ENCODE results near the gene TNFRSF1A. TPM values are rescaled to one million over a fixed set of nuclear protein-coding genes. Genes with fewer than 3 reads are reported as not detected.

Gene TNFRSF1A
- total and polyA plus RNA-seq, 7 donors, result 31.7 to 191 (median 135) TPM

DNA sequence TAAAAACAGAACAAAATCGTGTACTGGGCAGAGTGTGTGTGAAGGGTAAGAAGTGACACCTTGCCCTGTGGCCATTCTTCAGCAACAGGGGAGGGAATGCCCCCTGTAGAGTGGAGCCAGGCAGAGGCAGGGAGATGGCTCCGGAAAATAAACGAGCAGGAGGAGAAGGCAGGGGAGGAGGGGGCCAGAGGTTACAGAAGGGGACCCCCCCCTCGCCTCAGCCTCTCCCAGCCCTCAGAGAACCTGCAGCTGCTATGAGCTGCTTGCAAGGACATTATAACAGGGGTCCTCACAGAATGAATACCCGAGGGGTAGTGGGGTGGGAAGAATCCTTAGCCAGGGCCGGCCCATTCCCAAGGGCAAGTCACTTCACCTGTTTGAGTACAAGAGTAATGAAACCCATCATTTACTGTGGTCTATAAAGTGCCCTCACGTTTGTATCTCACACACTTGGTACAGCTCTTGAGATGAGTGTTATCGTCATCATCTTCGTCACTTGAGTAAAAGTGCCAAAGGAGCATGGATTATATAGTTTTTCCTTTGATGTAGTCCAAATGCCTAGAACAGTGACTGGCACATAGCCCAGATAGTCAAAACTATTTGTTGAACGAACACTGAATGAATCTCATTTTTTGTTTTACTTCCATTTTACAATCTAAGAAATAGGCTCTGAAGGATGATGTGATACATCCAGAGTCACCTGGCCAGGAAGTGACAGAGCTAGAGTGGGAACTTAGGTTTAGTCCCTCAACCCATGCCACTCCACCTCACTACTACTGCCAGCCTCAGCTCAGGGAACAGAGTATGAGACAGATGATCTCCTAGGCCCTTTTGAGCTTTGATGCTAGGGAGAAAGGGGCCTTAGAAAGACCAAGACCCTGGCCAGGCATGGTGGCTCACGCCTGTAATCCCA lies 19.0 kb upstream of the TNFRSF1A start:
- 29 to 58% methylated on average over 11 of the region's 11 CpGs for WGBS, 2 donors
- no peaks in the 10 kb centered on the region for H3K27me3 ChIP-seq
- peaks cover 0 to 27% (median 16%) of the 10 kb centered on the region in 4 donors for H3K4me1 ChIP-seq
- intact Hi-C loops (cut with DNase I), result loop anchor here (2.0 kb wide), 1 partner anchor 18 kb away; the partner anchor contains the start of gene TNFRSF1A
- no peak for DNase-seq
- no peaks in the 10 kb centered on the region for H3K9me3 ChIP-seq
- peak overlapping the region; percentile 39 to 98 (median 94) for H3K27ac ChIP-seq
- no peak for TF ChIP-seq POLR2A (IDR thresholded peaks at IDR 0.05)
- TF ChIP-seq, protein P1, sequence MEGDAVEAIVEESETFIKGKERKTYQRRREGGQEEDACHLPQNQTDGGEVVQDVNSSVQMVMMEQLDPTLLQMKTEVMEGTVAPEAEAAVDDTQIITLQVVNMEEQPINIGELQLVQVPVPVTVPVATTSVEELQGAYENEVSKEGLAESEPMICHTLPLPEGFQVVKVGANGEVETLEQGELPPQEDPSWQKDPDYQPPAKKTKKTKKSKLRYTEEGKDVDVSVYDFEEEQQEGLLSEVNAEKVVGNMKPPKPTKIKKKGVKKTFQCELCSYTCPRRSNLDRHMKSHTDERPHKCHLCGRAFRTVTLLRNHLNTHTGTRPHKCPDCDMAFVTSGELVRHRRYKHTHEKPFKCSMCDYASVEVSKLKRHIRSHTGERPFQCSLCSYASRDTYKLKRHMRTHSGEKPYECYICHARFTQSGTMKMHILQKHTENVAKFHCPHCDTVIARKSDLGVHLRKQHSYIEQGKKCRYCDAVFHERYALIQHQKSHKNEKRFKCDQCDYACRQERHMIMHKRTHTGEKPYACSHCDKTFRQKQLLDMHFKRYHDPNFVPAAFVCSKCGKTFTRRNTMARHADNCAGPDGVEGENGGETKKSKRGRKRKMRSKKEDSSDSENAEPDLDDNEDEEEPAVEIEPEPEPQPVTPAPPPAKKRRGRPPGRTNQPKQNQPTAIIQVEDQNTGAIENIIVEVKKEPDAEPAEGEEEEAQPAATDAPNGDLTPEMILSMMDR (IDR thresholded peaks at IDR 0.05), result no peak
- TF ChIP-seq EP300 (IDR thresholded peaks at IDR 0.05), result peak in 2 of 4 donors; percentile 22 to 81
- peak in 2 of 4 donors; percentile 16 to 36 for TF ChIP-seq POLR2AphosphoS5 (IDR thresholded peaks at IDR 0.05)
- no peak overlapping the region for H3K4me3 ChIP-seq
- H3K36me3 ChIP-seq, result no peaks in the 10 kb centered on the region

DNA sequence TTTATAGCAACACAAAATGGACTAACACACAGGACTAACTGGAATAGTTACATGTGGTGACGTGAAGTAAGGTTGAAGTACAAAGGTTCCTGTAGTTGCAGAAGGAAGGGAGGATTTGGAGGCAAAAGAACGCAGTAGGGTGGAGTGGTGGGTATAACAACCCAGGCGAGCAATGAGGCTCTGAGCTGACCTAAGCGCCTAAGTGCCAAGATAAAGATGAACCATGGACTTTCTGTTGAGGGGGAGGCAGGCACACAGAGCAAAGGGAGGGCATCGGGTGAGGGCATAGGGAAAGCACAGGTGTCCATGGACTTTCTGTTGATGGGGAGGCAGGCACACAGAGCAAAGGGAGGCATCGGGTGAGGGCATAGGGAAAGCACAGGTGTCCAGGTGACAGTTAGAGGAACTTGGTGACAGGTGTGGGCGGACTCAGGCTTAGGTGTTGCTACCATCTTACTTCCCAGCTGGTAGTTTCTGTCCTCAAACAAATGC lies 18.2 kb upstream of the TNFRSF1A start:
- no peaks in the 10 kb centered on the region for H3K27me3 ChIP-seq
- DNase-seq, result no peak
- intact Hi-C loops (cut with DNase I), result loop anchor here (2.0 kb wide), 1 partner anchor 17 kb away; the partner anchor contains the start of gene TNFRSF1A
- H3K4me3 ChIP-seq, result no peak overlapping the region
- H3K36me3 ChIP-seq, result no peaks in the 10 kb centered on the region
- H3K27ac ChIP-seq, result peak overlapping the region in 3 of 4 donors; percentile 94 to 98 (median 95)
- TF ChIP-seq, protein P1 (IDR thresholded peaks at IDR 0.05), result no peak
- TF ChIP-seq POLR2A (IDR thresholded peaks at IDR 0.05) (peak in 1 of 2 donors; percentile 23), EP300 (IDR thresholded peaks at IDR 0.05) (no peak), POLR2AphosphoS5 (IDR thresholded peaks at IDR 0.05) (no peak)
- 19 to 55% methylated on average over 7 of the region's 7 CpGs for WGBS, 2 donors
- H3K9me3 ChIP-seq, result no peaks in the 10 kb centered on the region
- peaks cover 0 to 27% (median 16%) of the 10 kb centered on the region in 4 donors for H3K4me1 ChIP-seq

DNA sequence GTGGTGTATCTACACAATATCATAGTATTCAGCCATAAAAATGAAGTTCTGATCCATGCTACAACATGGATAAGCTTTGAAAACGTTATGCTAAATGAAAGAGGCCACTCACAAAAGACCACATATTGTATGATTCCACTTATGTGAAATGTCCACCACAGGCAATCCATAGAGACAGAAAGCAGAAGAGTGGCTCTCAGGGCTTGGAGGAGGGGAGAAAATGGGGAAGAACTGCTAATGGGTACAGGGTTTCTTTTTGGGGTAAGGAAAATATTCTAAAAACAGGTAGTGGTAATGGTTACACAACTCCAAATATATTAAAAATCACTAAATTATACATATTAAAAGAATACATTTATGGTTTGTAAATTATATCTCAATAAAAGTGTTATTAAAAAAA lies 17.0 kb upstream of the TNFRSF1A start:
- intact Hi-C loops (cut with DNase I), result no loop called here
- H3K36me3 ChIP-seq, result no peaks in the 10 kb centered on the region
- TF ChIP-seq POLR2A (IDR thresholded peaks at IDR 0.05), result no peak
- TF ChIP-seq, protein P1 (IDR thresholded peaks at IDR 0.05), result no peak
- no peak for TF ChIP-seq POLR2AphosphoS5 (IDR thresholded peaks at IDR 0.05)
- no peak for TF ChIP-seq EP300 (IDR thresholded peaks at IDR 0.05)

DNA sequence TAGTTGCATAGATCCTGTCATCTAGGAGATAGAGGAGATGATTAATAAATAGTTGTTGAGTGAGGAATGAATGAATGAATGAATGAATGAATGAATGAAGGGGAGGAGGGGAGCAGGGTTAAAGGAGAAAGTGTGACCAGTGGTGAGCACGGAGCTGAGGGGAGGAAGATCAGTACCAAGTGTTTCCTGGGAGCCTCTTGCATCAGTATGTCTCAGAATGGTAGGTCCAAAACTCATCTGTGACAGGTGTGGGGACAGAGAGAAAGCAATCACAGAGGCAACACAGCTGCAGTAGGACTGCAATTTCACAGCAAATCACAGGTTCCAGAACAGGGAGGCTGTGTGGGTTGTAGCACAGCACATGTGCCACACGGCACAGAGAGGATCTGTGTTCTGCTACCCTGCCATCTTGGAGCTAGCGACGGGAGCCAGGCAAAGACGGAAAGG lies 14.5 kb upstream of the TNFRSF1A start:
- WGBS, 2 donors, result 81 to 94% methylated on average over 5 of the region's 5 CpGs
- H3K4me1 ChIP-seq, result peaks cover 0 to 22% (median 15%) of the 10 kb centered on the region in 4 donors
- DNase-seq, result no peak
- TF ChIP-seq, protein P1 (IDR thresholded peaks at IDR 0.05), result no peak
- no peak for TF ChIP-seq POLR2AphosphoS5 (IDR thresholded peaks at IDR 0.05)
- no peak for TF ChIP-seq POLR2A (IDR thresholded peaks at IDR 0.05)
- no peak for TF ChIP-seq EP300 (IDR thresholded peaks at IDR 0.05)
- no peaks in the 10 kb centered on the region for H3K36me3 ChIP-seq
- intact Hi-C loops (cut with DNase I), result no loop called here
- H3K9me3 ChIP-seq, result no peaks in the 10 kb centered on the region
- H3K27me3 ChIP-seq, result no peaks in the 10 kb centered on the region
- no peak overlapping the region for H3K4me3 ChIP-seq
- no peak overlapping the region for H3K27ac ChIP-seq

More for the DNA sequence above, 17.0 kb upstream of the TNFRSF1A start:
- peaks cover 0 to 22% (median 12%) of the 10 kb centered on the region in 4 donors for H3K4me1 ChIP-seq
- no peaks in the 10 kb centered on the region for H3K27me3 ChIP-seq
- no peaks in the 10 kb centered on the region for H3K9me3 ChIP-seq
- DNase-seq, result no peak
- WGBS, 2 donors, result 40 to 73% methylated on average over 1 of the region's 1 CpG
- H3K4me3 ChIP-seq, result no peak overlapping the region
- no peak overlapping the region for H3K27ac ChIP-seq

Measured in sigmoid colon (tissue), 7 donors.